Gastroesophageal sphincter (tissue), 4 donors: ENCODE data around the gene MIPOL1. TPM values are rescaled to one million over a fixed set of nuclear protein-coding genes. Genes with fewer than 3 reads are reported as not detected.

ENCODE experiments used
- ATAC-seq: fragments of 150-250 bp; one replicate; pipeline ENCODE4 v1.9.1; 2016; ENCODE audit warnings: mild to moderate bottlenecking, moderate library complexity
- H3K27ac ChIP-seq, 4 donors: fragments of 200-600 bp; sonication (generic) in 3 of 4; 1 replicate in 3 of 4; 2 replicates in 1 of 4; pipeline ENCODE4 v1.5.1; 2016 to 2019
- H3K27me3 ChIP-seq: fragments of 200-600 bp; sonication (generic); one replicate; pipeline ENCODE4 v1.5.1; 2019
- H3K36me3 ChIP-seq, 2 donors: fragments of 200-600 bp; sonication (generic); one replicate each; pipeline ENCODE4 v1.5.1; 2019; ENCODE audit warnings: control low read depth in 1 of 2
- H3K4me1 ChIP-seq, 3 donors: fragments of 200-600 bp; sonication (generic); 1 replicate in 2 of 3; 2 replicates in 1 of 3; pipeline ENCODE4 v1.5.1; 2016 to 2019; ENCODE audit warnings: control low read depth in 2 of 3
- H3K4me3 ChIP-seq, 2 donors: fragments of 200-600 bp; sonication (generic); one replicate each; pipeline ENCODE4 v1.5.1; 2019; ENCODE audit warnings: mild to moderate bottlenecking in 1 of 2, moderate library complexity in 1 of 2
- H3K9me3 ChIP-seq, 3 donors: fragments of 200-600 bp; sonication (generic); one replicate each; pipeline ENCODE4 v1.5.1; 2017 to 2019; ENCODE audit warnings: control low read depth in 2 of 3
- CTCF ChIP-seq, 4 experiments: fragments of 200-600 bp in 2 of 4; fragments of 450-650 bp in 2 of 4; sonication (generic) in 1 of 4; IDR thresholded peaks; one replicate each; pipeline ENCODE4 v1.5.1; 2017 to 2019; ENCODE audit warnings: antibody characterized with exemption in 4 of 4, mild to moderate bottlenecking in 2 of 4, moderate library complexity in 2 of 4
- EP300 ChIP-seq: sonication (generic); formaldehyde crosslinking; IDR thresholded peaks from one replicate; pipeline ENCODE4 v1.6.1; 2017; ENCODE audit warnings: antibody characterized with exemption, mild to moderate bottlenecking
- POLR2A ChIP-seq, 2 donors: fragments of 450-650 bp; IDR thresholded peaks; one replicate each; pipeline ENCODE4 v1.6.1; 2017; ENCODE audit warnings: antibody characterized with exemption in 2 of 2, mild to moderate bottlenecking in 2 of 2, moderate library complexity in 1 of 2
- POLR2AphosphoS5 ChIP-seq: sonication (generic); formaldehyde crosslinking; IDR thresholded peaks from one replicate; pipeline ENCODE4 v1.6.1; 2017; ENCODE audit warnings: antibody characterized with exemption
- WGBS, 2 donors: methylation state at CpG; one replicate each; pipeline ENCODE4 v1.1.5; 2018; ENCODE audit warnings: low coverage in 1 of 2; 5-methylcytosine and 5-hydroxymethylcytosine counted together
- total RNA-seq, 4 donors: library from RNA; depleted of rRNA; stranded (reverse); fragments of >200 nt; gene quantifications; one replicate each; pipeline ENCODE4 v1.1.0, GENCODE V29; 2016

The MIPOL1 gene
- total RNA-seq, 4 donors from 2014 or later = 10.6 to 32.8 (median 19.4) TPM

- H3K9me3 ChIP-seq = no peaks in the 10 kb centered on the region
- ATAC-seq = no peak
- peaks cover 24% of the 10 kb centered on the region for H3K27me3 ChIP-seq
- H3K36me3 ChIP-seq = no peaks in the 10 kb centered on the region
- no peak overlapping the region for H3K27ac ChIP-seq
- no peaks in the 10 kb centered on the region for H3K4me1 ChIP-seq
- 90 to 97% methylated on average over 4 of the region's 4 CpGs for WGBS, 2 donors
- H3K4me3 ChIP-seq = no peak overlapping the region
- TF ChIP-seq POLR2AphosphoS5 (no peak), EP300 (no peak)
Measured at GRCh38 chr14:37571391-37571790, 373.7 kb downstream of the MIPOL1 start.

DNA sequence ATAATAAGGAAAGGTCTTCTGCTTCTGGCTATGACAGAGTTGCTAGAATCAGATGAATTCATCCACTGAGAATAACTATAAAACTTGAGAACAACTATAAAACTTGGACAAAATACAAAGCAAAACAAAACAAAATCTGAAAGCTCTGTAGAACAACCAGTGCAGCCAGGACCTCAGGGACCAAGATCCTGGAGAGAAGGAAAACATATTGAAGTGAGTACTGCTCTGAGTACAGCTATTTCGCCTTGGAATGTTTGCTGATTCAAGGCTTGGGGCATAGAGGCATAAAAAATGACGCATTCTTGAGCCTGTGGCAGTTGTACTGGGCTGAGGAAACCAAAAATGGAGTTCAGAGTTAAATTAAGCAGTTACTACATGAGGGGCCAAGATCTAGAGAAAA, 375.6 kb downstream of the MIPOL1 start:
- 79 to 91% methylated on average over 2 of the region's 2 CpGs for WGBS, 2 donors
- Histone ChIP-seq H3K4me1 (no peaks in the 10 kb centered on the region), H3K27ac (no peak overlapping the region), H3K27me3 (peaks cover 41% of the 10 kb centered on the region), H3K9me3 (no peaks in the 10 kb centered on the region), H3K4me3 (no peak overlapping the region), H3K36me3 (no peaks in the 10 kb centered on the region)
- TF ChIP-seq CTCF (IDR thresholded peaks at IDR 0.05) = no peak
- TF ChIP-seq POLR2AphosphoS5 = no peak
- TF ChIP-seq EP300 = no peak
- no peak for TF ChIP-seq POLR2A (IDR thresholded peaks at IDR 0.05)
- ATAC-seq = no peak

DNA sequence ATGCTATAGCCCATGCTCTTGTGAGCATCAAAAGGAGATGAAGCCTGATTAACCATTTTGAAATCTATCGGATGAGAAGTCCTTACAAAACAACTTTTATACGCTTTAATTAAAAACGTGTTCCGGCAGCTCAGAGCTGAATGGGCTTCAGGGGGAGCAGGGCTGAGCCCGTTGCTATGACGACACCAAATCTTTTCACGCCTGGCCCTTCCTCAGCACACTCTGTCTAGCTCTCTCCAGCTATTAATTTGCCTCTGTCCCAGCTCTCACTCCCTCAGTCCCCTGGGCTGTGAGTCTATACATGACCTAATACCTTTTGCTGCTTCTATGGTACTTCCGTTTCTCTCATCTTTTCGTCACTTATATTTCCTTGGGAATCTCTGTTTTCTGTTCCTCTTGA, 381.5 kb downstream of the MIPOL1 start:
- TF ChIP-seq POLR2A (IDR thresholded peaks at IDR 0.05) (no peak), CTCF (IDR thresholded peaks at IDR 0.05) (no peak), EP300 (no peak), POLR2AphosphoS5 (no peak)
- Histone ChIP-seq H3K4me3 (no peak overlapping the region), H3K9me3 (no peaks in the 10 kb centered on the region), H3K27me3 (peaks cover 73% of the 10 kb centered on the region), H3K27ac (no peak overlapping the region), H3K36me3 (no peaks in the 10 kb centered on the region), H3K4me1 (peaks cover 0 to 10% (median 0%) of the 10 kb centered on the region in 3 donors)
- 34 to 36% methylated on average over 8 to 9 of the region's 9 CpGs for WGBS, 2 donors
- ATAC-seq = no peak

- peaks cover 75% of the 10 kb centered on the region for H3K27me3 ChIP-seq
- WGBS, 2 donors = 74 to 85% methylated on average over 1 to 2 of the region's 2 CpGs
- H3K4me1 ChIP-seq = peaks cover 0 to 19% (median 0%) of the 10 kb centered on the region in 3 donors
- no peak for TF ChIP-seq POLR2A (IDR thresholded peaks at IDR 0.05)
- no peak for TF ChIP-seq CTCF (IDR thresholded peaks at IDR 0.05)
- TF ChIP-seq POLR2AphosphoS5 = no peak
- TF ChIP-seq EP300 = no peak
- H3K36me3 ChIP-seq = no peaks in the 10 kb centered on the region
- no peak overlapping the region for H3K27ac ChIP-seq
- no peaks in the 10 kb centered on the region for H3K9me3 ChIP-seq
- no peak for ATAC-seq
- no peak overlapping the region for H3K4me3 ChIP-seq
Measured at GRCh38 chr14:37580146-37580545, 382.4 kb downstream of the MIPOL1 start.

DNA sequence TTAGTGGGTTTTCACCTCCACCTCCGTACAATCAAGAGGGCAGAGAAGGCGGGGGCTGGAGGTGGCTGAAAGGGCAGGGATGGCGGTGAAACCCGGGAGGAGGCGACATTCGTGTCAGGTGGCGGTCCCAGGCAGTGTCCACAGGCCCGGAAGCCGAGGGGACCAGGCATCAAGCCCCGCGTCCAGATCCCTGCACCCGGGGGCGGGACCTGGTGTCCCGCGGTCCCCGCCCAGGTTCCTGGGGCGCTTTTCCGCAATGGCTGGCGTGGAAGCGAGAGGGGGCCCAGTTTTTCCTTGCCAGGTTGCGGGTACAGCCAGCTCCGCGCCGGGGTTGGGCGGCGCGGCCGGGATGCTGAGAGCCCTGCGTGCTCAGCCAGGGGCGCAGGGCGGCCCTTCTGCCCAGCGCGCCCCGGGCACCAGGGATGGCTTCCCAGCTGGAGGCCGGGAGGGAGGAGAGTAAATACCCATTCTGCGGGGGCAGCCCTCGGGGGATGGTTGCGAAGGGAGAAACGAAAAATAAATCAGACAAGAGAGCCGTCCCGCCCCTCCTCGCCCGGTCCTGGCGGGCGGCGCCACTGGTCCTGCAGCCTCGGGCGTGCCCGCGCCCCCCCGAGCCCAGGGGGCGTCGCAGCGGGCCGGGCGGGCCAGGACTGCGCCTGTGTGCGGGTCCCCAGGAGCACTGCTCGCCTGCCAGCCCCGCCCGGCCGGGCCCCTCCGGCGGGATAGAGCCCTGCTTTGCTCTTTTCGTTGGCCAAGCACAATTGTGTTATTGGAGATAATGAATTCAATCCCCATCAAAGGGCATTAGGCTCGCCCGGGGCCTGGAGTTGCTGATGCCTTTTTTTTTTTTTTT, 385.8 kb downstream of the MIPOL1 start:
- no peak overlapping the region for H3K27ac ChIP-seq
- H3K4me3 ChIP-seq = no peak overlapping the region
- ATAC-seq = no peak
- no peaks in the 10 kb centered on the region for H3K9me3 ChIP-seq
- TF ChIP-seq POLR2A (IDR thresholded peaks at IDR 0.05) = peak in 1 of 2 donors; percentile 10
- TF ChIP-seq CTCF (IDR thresholded peaks at IDR 0.05) = no peak
- peaks cover 0 to 33% (median 0%) of the 10 kb centered on the region in 3 donors for H3K4me1 ChIP-seq
- peaks cover 78% of the 10 kb centered on the region for H3K27me3 ChIP-seq
- 0 to 6% methylated on average over 4 to 7 of the region's 67 CpGs for WGBS, 2 donors
- no peaks in the 10 kb centered on the region for H3K36me3 ChIP-seq
